ENCODE data around the gene STX3.

GRCh38 chr11:59839615-59840014 lies 84.4 kb downstream of the STX3 start:
- TF ChIP-seq, protein P1, sequence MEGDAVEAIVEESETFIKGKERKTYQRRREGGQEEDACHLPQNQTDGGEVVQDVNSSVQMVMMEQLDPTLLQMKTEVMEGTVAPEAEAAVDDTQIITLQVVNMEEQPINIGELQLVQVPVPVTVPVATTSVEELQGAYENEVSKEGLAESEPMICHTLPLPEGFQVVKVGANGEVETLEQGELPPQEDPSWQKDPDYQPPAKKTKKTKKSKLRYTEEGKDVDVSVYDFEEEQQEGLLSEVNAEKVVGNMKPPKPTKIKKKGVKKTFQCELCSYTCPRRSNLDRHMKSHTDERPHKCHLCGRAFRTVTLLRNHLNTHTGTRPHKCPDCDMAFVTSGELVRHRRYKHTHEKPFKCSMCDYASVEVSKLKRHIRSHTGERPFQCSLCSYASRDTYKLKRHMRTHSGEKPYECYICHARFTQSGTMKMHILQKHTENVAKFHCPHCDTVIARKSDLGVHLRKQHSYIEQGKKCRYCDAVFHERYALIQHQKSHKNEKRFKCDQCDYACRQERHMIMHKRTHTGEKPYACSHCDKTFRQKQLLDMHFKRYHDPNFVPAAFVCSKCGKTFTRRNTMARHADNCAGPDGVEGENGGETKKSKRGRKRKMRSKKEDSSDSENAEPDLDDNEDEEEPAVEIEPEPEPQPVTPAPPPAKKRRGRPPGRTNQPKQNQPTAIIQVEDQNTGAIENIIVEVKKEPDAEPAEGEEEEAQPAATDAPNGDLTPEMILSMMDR (conservative IDR thresholded peaks at IDR 0.05 in 1 of 2, IDR thresholded peaks at IDR 0.05 in 1 of 2; ENCODE audit: extremely low read depth in 1 of 2, insufficient read depth in 1 of 2, low read depth in 1 of 2, low read length in 2 of 2): no peak
- TF ChIP-seq EZH2 (IDR thresholded peaks at IDR 0.05; ENCODE audit: borderline replicate concordance, low read length): no peak

All from mammary epithelial cell (primary cell).